Umbilical cord (tissue), 2 donors: Measurements from ENCODE around the gene ATP6V0A1. TPM values are rescaled to one million over a fixed set of nuclear protein-coding genes. Genes with fewer than 3 reads are reported as not detected.
"Not testable (repeated sequence)": the region's sequence is repeated elsewhere in the genome, so short reads cannot be mapped to it uniquely, and the experiment has no call there.

Experiments used
- DNase-seq: peaks from one replicate; pipeline ENCODE4 v3.0.0-alpha.2; 2015; ENCODE audit warnings: low spot score
- total RNA-seq: library from RNA; depleted of rRNA; stranded (reverse); fragments of >200 nt; gene quantifications from one replicate; pipeline ENCODE4 v1.2.3, GENCODE V29; 2014; ENCODE audit warnings: low replicate concordance; ENCODE audit not compliant: insufficient read depth

The ATP6V0A1 gene
- total RNA-seq = 55.9 TPM

DNA sequence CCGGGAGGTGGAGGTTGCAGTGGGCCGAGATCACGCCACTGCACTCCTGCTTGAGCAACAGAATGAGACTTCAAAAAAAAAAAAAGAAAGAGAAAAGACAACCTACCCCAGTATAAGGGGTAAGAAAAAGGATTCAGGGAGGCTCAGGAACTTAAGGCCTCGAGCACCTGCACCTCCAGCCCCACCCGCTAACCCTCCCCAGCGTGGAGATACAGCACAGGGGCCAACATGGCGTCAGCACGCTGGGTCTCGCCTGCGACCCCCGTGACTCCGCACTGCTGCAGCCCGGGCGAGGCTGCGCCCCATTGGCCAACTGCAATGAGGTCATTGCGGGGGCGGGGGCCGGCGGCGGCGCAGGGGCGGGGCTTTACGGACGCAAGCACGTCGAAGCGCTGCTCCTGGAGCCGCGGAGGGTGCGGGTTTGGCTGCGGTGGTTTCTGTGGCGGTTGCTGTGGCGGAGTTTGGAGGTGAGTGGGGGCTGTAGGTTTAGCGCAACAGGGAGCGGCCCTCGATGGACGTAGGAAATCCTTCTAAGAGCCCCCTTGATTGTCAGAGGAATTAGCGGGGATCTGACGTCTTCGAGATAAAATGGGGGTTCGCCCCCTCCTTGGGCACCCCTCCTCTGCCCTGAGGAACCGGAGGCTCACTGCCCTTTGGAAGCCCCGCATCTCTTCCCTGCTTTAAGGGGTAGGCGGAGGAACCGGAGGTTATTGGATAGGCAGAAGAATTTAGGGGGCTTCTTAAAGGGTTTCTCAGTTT lies at the start of gene ATP6V0A1:
ATP6V0A1 (plus strand) TSS at position 382 of the 759 bp plus-strand sequence. CDS start 2,017 bp downstream, outside the sequence.
- peak; percentile 90 for DNase-seq

- peak; percentile 76 for DNase-seq
Observed at GRCh38 chr17:42409523-42410318, 49.0 kb upstream of the ATP6V0A1 start.

GRCh38 chr17:42410319-42410685 lies 48.4 kb upstream of the ATP6V0A1 start:
- DNase-seq = no peak

GRCh38 chr17:42411361-42411760 lies 47.3 kb upstream of the ATP6V0A1 start:
- DNase-seq = peak; percentile 52

DNA sequence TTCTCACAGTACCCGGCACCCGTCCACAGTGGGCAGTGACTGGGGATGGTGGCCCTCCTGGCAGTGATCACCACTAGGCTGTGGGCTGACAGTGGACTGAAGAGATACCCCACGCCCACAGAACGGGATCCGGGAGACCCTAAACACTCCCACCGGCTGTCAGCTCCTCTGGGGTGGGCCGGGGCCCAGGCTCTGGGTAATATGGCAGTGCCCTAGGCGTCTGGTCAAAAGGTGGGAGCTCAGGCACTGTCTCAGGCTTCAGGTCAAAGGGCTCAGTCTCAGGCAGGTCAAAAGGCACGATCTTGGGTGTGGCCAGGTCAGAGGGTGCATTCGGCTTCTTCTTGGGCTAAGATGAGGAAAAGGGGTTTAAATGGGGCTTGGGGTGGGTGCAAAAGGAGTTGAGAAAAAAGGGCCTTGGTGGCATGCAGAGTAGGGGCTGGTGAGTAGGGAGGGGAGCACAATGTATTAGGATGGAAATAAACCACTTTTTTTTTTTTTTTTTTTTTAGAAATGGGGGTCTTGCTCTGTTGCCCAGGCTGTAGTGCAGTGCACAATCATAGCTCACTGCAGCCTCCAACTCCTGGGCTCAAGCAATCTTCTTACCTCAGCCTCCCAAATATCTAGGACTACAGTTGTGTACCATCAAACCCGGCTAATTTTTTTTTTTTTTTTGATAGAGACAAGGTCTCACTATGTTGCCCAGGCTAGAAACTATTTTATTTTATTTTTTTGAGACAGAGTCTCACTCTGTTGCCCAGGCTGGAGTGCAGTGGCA lies 46.6 kb upstream of the ATP6V0A1 start:
- DNase-seq = no peak

- DNase-seq = no peak
Observed at GRCh38 chr17:42413464-42414040, 45.1 kb upstream of the ATP6V0A1 start.

GRCh38 chr17:42414704-42415409 lies 43.8 kb upstream of the ATP6V0A1 start:
- no peak for DNase-seq

DNA sequence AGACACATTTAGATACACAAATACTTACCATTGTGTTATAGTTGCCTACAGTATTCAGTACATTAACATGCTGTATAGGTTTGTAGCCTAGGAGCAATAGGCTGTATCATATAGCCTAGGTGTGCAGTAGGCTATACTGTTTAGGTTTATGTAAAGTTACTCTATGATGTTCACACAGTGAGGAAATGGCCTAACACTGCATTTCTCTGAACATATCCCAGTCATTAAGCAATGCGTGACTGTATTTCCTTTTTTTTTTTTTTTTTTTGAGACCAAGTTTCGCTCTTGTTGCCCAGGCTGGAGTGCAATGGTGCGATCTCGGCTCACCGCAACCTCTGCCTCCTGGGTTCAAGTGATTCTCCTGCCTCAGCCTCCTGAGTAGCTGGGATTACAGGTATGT lies 40.7 kb upstream of the ATP6V0A1 start:
- DNase-seq = not testable (repeated sequence)

DNA sequence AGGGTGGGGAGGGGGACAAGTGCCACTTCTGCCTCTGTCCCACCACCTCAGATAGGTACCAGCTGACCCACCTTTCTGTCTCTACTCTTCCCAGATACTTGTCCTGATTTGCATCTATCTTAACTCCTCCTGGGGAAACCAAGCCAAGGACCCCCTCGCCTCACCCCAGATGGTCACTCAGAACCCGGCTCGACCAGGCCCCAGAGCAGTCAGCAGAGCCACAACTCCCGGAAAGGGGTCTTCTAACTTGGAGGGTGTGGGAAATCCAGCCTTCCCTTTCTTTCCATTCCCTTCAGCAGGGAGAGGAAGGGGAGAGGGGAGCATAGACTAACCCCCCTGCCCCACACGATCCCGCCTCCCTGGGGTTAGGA lies 37.6 kb upstream of the ATP6V0A1 start:
- no peak for DNase-seq

- DNase-seq = peak; percentile 58
Observed at GRCh38 chr17:42421507-42422338, 37.0 kb upstream of the ATP6V0A1 start.

DNA sequence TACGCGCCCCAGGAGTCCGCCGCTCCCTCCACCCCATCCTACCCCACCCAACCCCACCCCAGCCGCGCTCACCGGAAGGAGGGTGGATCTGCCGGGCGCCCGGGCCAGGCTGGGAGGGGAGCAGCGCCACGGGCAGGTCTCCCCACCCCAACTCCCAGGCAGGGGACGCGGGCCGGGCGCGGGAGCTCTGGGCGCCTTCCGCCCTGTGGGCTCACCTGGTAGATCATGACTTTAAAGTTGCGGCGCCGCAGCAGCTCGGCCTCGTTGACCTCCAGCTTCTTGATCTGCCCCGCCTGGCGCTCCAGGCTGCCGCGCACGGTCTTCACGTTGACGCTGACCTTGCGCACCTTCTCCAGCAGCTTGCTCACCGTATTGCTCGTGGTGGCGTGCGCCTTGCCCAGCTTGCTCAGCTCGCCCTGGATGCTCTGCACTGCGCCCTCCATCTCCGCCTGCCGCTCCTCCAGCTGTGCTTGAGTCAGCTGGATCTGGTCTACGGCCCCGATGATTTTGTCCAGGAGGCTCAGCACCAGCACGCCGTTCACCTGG lies 36.2 kb upstream of the ATP6V0A1 start:
- no peak for DNase-seq

GRCh38 chr17:42422958-42423712 lies 35.5 kb upstream of the ATP6V0A1 start, which contains the start of gene CAVIN1:
CAVIN1 (minus strand) TSS chr17:42423256; CDS start chr17:42423097, 159 bp downstream.
- peak; percentile 99 for DNase-seq

- DNase-seq = no peak
Observed at GRCh38 chr17:42423766-42424165, 34.9 kb upstream of the ATP6V0A1 start.

DNA sequence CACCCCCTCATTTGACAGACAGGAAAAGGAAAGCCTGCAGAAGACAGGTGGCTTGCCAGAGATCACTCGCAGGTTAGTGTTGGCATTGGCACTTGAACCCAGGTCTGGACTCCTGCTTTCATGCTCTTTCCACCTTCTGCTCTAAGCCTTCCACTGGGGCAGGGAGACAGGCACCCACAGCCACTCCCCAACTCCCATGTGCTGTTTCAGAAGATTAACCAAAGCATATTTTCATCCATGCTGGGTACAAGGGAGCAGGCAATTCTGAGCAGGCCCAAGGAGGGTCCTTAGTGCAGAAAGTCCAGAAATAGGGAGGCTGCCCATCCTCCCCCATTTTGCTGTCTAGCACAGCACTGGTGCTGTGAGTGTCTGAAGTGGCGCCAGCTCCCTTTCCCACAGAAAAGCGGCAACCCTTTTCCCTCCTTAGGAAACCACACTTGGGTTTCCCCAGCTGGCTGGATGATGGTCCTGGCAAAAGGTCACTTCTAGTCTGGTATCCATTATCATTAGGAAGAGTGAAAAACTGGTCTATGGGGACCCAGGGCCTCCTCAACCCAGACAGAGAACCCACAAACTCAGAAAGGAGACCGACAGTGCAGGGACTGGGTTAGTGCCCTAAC lies 33.6 kb upstream of the ATP6V0A1 start:
- DNase-seq = no peak

DNA sequence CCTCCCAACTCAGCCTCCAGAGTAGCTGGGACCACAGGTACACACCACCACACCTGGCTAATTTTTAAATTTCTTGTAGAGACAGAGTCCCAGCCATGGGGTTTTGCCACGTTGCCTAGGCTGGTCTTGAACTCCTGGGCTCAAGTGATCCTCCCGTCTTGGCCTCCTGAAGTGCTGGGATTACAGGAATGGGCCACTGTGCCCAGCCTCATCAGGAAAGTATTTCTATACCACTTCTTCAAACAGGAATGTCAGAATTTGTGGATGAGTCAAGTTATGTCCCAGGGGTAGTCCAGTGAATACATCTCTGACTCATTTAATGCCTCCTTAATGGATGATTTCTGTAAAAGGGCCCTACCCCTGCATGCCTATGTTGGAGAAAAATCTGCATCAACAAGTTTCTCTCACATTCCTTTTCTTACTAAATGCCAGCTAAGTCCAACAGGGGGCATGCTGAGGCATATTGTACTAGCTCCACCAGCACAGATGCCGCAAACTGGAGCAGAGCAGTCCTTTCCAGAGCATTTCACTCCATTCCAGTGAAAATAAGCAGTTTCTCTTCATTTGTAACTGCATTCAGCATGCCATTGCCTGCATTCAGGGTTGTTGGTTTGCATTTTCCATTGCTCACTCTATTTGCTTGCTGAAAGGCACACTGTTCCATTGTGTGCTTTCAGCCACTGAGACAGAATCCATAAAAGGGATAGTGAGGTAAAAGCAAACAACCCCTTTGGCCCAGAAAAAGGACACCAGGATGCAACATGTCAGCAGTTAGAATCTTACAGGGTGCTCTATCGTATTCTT lies 30.3 kb upstream of the ATP6V0A1 start:
- DNase-seq = peak; percentile 95

- no peak for DNase-seq
Observed at GRCh38 chr17:42429726-42430447, 28.8 kb upstream of the ATP6V0A1 start.

DNA sequence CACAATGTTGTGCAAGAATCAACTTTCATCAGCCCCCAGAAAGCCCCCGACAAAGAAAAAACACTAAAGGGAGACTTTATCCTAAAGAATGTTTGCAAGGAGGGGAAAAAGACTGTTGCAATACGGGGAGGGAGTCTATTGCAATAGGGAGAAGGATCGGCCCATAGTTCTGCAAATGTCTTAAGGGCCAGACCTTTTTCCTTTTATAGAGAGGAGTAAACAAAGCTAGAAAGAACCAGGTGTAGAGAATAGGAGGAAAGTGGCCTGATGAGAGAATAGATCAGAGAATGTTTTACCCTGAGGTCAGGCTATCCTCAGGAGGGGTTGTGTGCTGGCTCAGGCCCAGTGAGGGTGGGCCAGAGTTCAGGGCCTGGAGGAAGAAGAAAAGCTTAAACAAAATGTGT lies 26.9 kb upstream of the ATP6V0A1 start:
- peak; percentile 58 for DNase-seq
